GM12878 (cell line): Measurements from ENCODE around the gene GPR26. TPM values are rescaled to one million over a fixed set of nuclear protein-coding genes. Genes with fewer than 3 reads are reported as not detected.

Experiments
- ATAC-seq: fragments of 200-7000 bp; cut with Tn5 transposase; 3 replicates; pipeline ENCODE4 v1.9.1; 2020; ENCODE audit warnings: mild to moderate bottlenecking, moderate library complexity
- BruUV-seq: library from RNA; stranded (reverse); fragments of 400-500 nt; replicated peaks from 2 replicates; lab custom pipeline; 2021; lab: Mats Ljungman, UMichigan
- CTCF ChIA-PET: fragments of 300-600 bp; sonication (Branson Sonifier 250); formaldehyde crosslinking; extraction: SDS; loops from one replicate; lab custom pipeline; 2021; ENCODE audit warnings: inconsistent platforms; lab: Yijun Ruan, JAX
- POLR2A ChIA-PET: fragments of 350-600 bp; formaldehyde crosslinking; extraction: SDS; loops from one replicate; lab custom pipeline; 2021; ENCODE audit warnings: inconsistent platforms; lab: Charles Lee
- RAD21 ChIA-PET: fragments of 300-600 bp; sonication (Branson Sonifier 250); formaldehyde crosslinking; loops from one replicate; lab custom pipeline; 2023; ENCODE audit warnings: antibody characterized with exemption; ENCODE audit not compliant: unreplicated experiment; lab: Charles Lee
- SMC1A ChIA-PET: fragments of 300-600 bp; sonication (Branson Sonifier 250); formaldehyde crosslinking; loops from one replicate; lab custom pipeline; 2023; ENCODE audit not compliant: unreplicated experiment, uncharacterized antibody; lab: Charles Lee
- DNase-seq: peaks from one replicate; pipeline ENCODE4 v3.0.0-alpha.2; 2011; ENCODE audit warnings: low read depth, low spot score
- FAIRE-seq: peaks from 3 replicates; lab custom pipeline; 2011; peaks lifted over from hg19 to GRCh38; lab: Jason Lieb, UNC
- H2AFZ ChIP-seq: 2 replicates; pipeline ENCODE4 v1.6.0; 2011; ENCODE audit warnings: low read depth, low read length, control low read depth; ENCODE audit not compliant: control insufficient read depth
- H3K27ac ChIP-seq: 2 replicates; pipeline ENCODE4 v1.5.1; 2011; ENCODE audit warnings: control low read depth; ENCODE audit not compliant: control insufficient read depth, insufficient read depth
- H3K27me3 ChIP-seq, 2 experiments: replicated peaks in 1 of 2; 2 replicates each; pipeline versions ENCODE4 v1.6.0 to v1.6.1; 2011; ENCODE audit warnings: low read length in 1 of 2; ENCODE audit not compliant: control insufficient read depth in 2 of 2, insufficient read depth in 2 of 2
- H3K36me3 ChIP-seq, 2 experiments: 2 replicates each; pipeline ENCODE4 v1.5.1; 2011; ENCODE audit warnings: low read length in 1 of 2; ENCODE audit not compliant: control insufficient read depth in 2 of 2, insufficient read depth in 2 of 2
- H3K4me1 ChIP-seq: 2 replicates; pipeline ENCODE4 v1.6.1; 2011; ENCODE audit warnings: mild to moderate bottlenecking, low read length, moderate library complexity, mixed read lengths; ENCODE audit not compliant: control insufficient read depth, insufficient read depth
- H3K4me2 ChIP-seq: 2 replicates; pipeline ENCODE4 v1.6.0; 2011; ENCODE audit warnings: control low read depth; ENCODE audit not compliant: control insufficient read depth, insufficient read depth
- H3K4me3 ChIP-seq: fragments of 200-600 bp; sonication (generic); 2 replicates; pipeline ENCODE4 v1.5.1; 2016
- H3K79me2 ChIP-seq: 2 replicates; pipeline ENCODE4 v1.6.0; 2011; ENCODE audit warnings: low read length; ENCODE audit not compliant: control insufficient read depth, insufficient read depth
- H3K9ac ChIP-seq: 2 replicates; pipeline ENCODE4 v1.8.0; 2011; ENCODE audit warnings: low read length, control low read depth, mixed read lengths; ENCODE audit not compliant: control insufficient read depth, insufficient read depth
- H3K9me3 ChIP-seq: replicated peaks from 3 replicates; pipeline ENCODE4 v1.5.1; 2011; ENCODE audit warnings: mild to moderate bottlenecking, low read length; ENCODE audit not compliant: control insufficient read depth, insufficient read depth
- H4K20me1 ChIP-seq: 2 replicates; pipeline ENCODE4 v1.6.0; 2011; ENCODE audit not compliant: control insufficient read depth, insufficient read depth
- ATF3 ChIP-seq: IDR thresholded peaks from 2 replicates; pipeline ENCODE4 v1.6.1; 2011; ENCODE audit warnings: low read depth, mild to moderate bottlenecking, low read length, moderate library complexity, borderline replicate concordance; ENCODE audit errors: extremely low read depth
- CBX5 ChIP-seq: sonication (generic); IDR thresholded peaks from 2 replicates; pipeline ENCODE4 v1.6.1; 2016; ENCODE audit warnings: low read depth, moderate library complexity, mild to moderate bottlenecking, inconsistent platforms
- CHD2 ChIP-seq: IDR thresholded peaks from 2 replicates; pipeline ENCODE4 v1.6.1; 2011; ENCODE audit warnings: low read depth, low read length, improper control_type of control experiment, borderline replicate concordance
- CREB1 ChIP-seq: IDR thresholded peaks from 2 replicates; pipeline ENCODE4 v1.6.1; 2012; ENCODE audit warnings: low read depth, mild to moderate bottlenecking, inconsistent platforms
- FOS ChIP-seq: IDR thresholded peaks from 3 replicates; pipeline ENCODE4 v1.6.1; 2011; ENCODE audit warnings: borderline replicate concordance; ENCODE audit not compliant: insufficient read length; ENCODE audit errors: extremely low read depth
- HDGF ChIP-seq: fragments of 450-650 bp; IDR thresholded peaks from 2 replicates; pipeline ENCODE4 v1.6.1; 2016; ENCODE audit warnings: antibody characterized with exemption
- LARP7 ChIP-seq: fragments of 450-650 bp; IDR thresholded peaks from 2 replicates; pipeline ENCODE4 v1.6.1; 2017; ENCODE audit warnings: mild to moderate bottlenecking
- MYC ChIP-seq: IDR thresholded peaks from 2 replicates; pipeline ENCODE4 v1.6.1; 2011; ENCODE audit warnings: mild to moderate bottlenecking, low read length, moderate library complexity, inconsistent platforms; ENCODE audit not compliant: insufficient read depth, insufficient replicate concordance, insufficient read length, severe bottlenecking
- NR2C1 ChIP-seq: fragments of 450-650 bp; IDR thresholded peaks from 2 replicates; pipeline ENCODE4 v1.6.1; 2017; ENCODE audit warnings: antibody characterized with exemption, mild to moderate bottlenecking, moderate library complexity
- NR2F1 ChIP-seq: fragments of 450-650 bp; conservative IDR thresholded peaks from 2 replicates; pipeline ENCODE4 v1.6.1; 2017; ENCODE audit warnings: mild to moderate bottlenecking
- PAX5 ChIP-seq: IDR thresholded peaks from 2 replicates; pipeline ENCODE4 v1.6.1; 2011; ENCODE audit warnings: low read depth, low read length, borderline replicate concordance
- SUPT20H ChIP-seq: IDR thresholded peaks from 2 replicates; pipeline ENCODE4 v1.6.1; 2011; ENCODE audit warnings: low read depth, mild to moderate bottlenecking, low read length, moderate library complexity, borderline replicate concordance; ENCODE audit not compliant: control insufficient read depth
- TCF3 ChIP-seq: IDR thresholded peaks from 2 replicates; pipeline ENCODE4 v1.6.1; 2012; ENCODE audit warnings: low read depth, mild to moderate bottlenecking, low read length, borderline replicate concordance; ENCODE audit not compliant: insufficient read depth
- ZBED1 ChIP-seq: IDR thresholded peaks from 2 replicates; pipeline ENCODE4 v1.6.1; 2016; ENCODE audit warnings: borderline replicate concordance
- ZBTB33 ChIP-seq: fragments of 450-650 bp; IDR thresholded peaks from 2 replicates; pipeline ENCODE4 v1.6.1; 2017; ENCODE audit warnings: mild to moderate bottlenecking
- ZBTB40 ChIP-seq: fragments of 450-650 bp; IDR thresholded peaks from 2 replicates; pipeline ENCODE4 v1.6.1; 2016; ENCODE audit warnings: mild to moderate bottlenecking, moderate library complexity, borderline replicate concordance
- WGBS: methylation state at CpG from one replicate; pipeline ENCODE4 v1.1.6; 2016; ENCODE audit warnings: low lambda C conversion rate; ENCODE audit not compliant: insufficient replicate concordance, insufficient coverage; ENCODE audit errors: missing lambda C conversion rate; 5-methylcytosine and 5-hydroxymethylcytosine counted together
- in situ Hi-C: fragments of 300-500 bp; cut with MboI; formaldehyde crosslinking; loops from 9 replicates; pipeline ENCODE4 v1.14.3; 2018; ENCODE audit warnings: mixed read lengths
- intact Hi-C: fragments of 100-400 bp; cut with micrococcal nuclease; formaldehyde crosslinking; loops from one replicate; pipeline ENCODE4 v1.14.2; 2022; ENCODE audit not compliant: unreplicated experiment
- polyA plus RNA-seq, 11 experiments: library from polyadenylated mRNA; depleted of rRNA in 4 of 11; unstranded in 6 of 11; stranded (reverse) in 5 of 11; fragments of >200 nt; fragmentation: Nextera tagmentation in 4 of 11; fragmentation: Illumina TruSeq in 1 of 11; extraction: Ambion mirVana in 4 of 11; extraction: Trizol in 1 of 11; gene quantifications; 1 replicate in 1 of 11; 2 replicates in 10 of 11; pipeline versions ENCODE4 v1.2.1 to v1.2.3, GENCODE V29; 2011 to 2016; ENCODE audit warnings: inconsistent platforms in 2 of 11, missing spikeins in 2 of 11, low read depth in 1 of 11
- total RNA-seq, 4 experiments: library from RNA; depleted of rRNA in 3 of 4; stranded (reverse); fragments of >200 nt in 3 of 4; fragmentation: Illumina TruSeq in 1 of 4; extraction: Trizol in 1 of 4; gene quantifications; 2 replicates each; pipeline versions ENCODE4 v1.2.1 to v1.2.3, GENCODE V29; 2013 to 2021

Gene GPR26
- total and polyA plus RNA-seq, 10 of the 15 experiments (the other 5 are each of a cell fraction or from before 2014, with no cell fraction given), result 0.01 to 0.03 TPM; not detected in 8

- Histone ChIP-seq H3K4me2 (no peak overlapping the region), H3K9ac (no peak overlapping the region), H3K36me3 (no peaks in the 10 kb centered on the region), H3K27me3 (peaks cover 0 to 6% of the 10 kb centered on the region in 2 experiments; a peak in 2 of 4 replicates), H4K20me1 (no peaks in the 10 kb centered on the region), H3K79me2 (no peaks in the 10 kb centered on the region), H3K9me3 (no peaks in the 10 kb centered on the region), H3K4me3 (no peak overlapping the region), H2AFZ (no peak overlapping the region), H3K4me1 (no peaks in the 10 kb centered on the region), H3K27ac (no peak overlapping the region)
- ATAC-seq (no peak), FAIRE-seq (no peak), DNase-seq (no peak)
- ChIA-PET CTCF (no interaction called here), SMC1A (interaction anchor here (0.7 kb wide), 1 partner anchor 922 kb away, joined by 3 read pairs; the partner anchor contains the start of gene C10orf120), POLR2A (no interaction called here), RAD21 (no interaction called here)
- in situ Hi-C loops (no loop called here), intact Hi-C loops (no loop called here)
- WGBS, result 0% methylated on average over 2 of the region's 2 CpGs
- BruUV-seq, result no TSS peak
- no peak for TF ChIP-seq MYC
- TF ChIP-seq TCF3, result no peak
- no peak for TF ChIP-seq SUPT20H
- TF ChIP-seq CBX5, result no peak
- no peak for TF ChIP-seq ZBED1
- TF ChIP-seq ZBTB33, result no peak
- no peak for TF ChIP-seq PAX5
- TF ChIP-seq HDGF, result no peak
- TF ChIP-seq FOS, result no peak
- no peak for TF ChIP-seq CHD2
- no peak for TF ChIP-seq CREB1
- TF ChIP-seq ZBTB40, result no peak
- no peak for TF ChIP-seq LARP7
- TF ChIP-seq NR2F1, result no peak
- no peak for TF ChIP-seq NR2C1
- TF ChIP-seq ATF3, result no peak
Observed at GRCh38 chr10:123621492-123621891, 44.7 kb upstream of the GPR26 start.
